ENCODE data around the gene STAT1.

STAT1 gene

DNA sequence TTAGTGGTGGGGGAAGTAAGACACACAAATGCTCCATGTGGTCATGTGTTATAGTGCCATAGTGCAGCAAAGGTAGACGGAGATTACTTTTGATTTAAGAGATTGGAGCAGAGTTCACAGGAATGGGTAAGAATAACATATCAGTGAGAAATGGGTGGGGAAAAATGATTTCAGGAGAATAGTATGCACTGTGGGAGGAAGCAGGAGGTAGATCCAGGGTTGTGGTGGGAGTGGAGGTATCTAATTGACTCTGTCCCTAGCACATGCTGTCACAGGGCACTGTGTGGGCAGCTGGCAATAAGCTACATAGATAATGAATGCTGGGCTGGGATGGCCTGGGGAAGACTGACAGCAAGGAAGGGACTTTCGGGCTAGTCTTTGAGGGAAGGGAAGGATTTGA, 65.3 kb downstream of the STAT1 start:
- no peak for DNase-seq

DNA sequence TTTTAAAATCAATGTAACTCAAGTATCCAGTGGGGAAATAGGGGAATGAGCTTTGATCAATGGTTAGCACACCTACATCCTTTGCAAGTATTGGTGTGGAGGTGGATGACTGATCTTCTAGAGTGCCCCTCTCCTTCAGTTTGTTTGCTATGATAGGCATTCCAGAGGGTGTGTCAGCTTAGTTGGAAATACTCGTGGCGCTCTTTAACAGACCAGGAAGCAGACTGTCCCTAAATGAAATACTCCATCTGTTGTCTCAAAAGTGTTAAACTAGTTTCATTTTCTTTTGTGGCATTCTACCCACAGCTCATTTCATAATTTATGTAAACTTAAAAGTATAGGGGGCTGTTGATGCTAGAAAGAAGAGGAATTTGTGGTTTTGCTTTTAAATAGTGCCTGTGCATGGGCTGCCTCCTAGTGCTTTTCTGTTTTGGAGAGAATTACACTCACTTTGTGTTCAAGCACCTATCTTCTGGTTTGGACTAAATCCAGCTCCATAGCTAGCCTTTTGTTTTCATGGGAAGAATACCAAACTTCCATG, 66.2 kb downstream of the STAT1 start:
- DNase-seq = peak; percentile 25

GRCh38 chr2:190947141-190947540, 66.8 kb downstream of the STAT1 start:
- DNase-seq = no peak

- no peak for DNase-seq
Measured at GRCh38 chr2:190943706-190944105, 70.3 kb downstream of the STAT1 start.

- DNase-seq = no peak
Measured at GRCh38 chr2:190942697-190943096, 71.3 kb downstream of the STAT1 start.

- no peak for DNase-seq
Measured at GRCh38 chr2:190941571-190941970, 72.4 kb downstream of the STAT1 start.

DNA sequence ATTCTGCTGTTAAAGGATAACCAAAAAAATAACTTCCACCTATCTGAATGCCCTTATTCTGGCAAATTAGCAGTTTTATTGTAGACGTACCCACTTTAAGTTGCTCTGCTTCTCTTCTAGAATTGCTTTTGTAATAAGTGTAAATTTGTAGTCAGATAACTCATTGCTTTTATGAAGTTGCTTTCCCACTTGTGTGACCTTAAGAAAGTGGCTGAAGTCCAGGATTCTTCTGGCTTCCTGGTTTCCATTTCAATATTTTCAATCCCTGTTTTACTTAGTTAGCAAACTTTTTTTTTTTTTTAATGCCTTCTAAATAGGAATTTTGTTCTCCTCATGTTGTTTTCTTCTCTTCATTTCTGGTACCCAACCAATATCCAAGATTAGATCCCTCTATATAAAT, 73.5 kb downstream of the STAT1 start:
- DNase-seq = no peak

DNA sequence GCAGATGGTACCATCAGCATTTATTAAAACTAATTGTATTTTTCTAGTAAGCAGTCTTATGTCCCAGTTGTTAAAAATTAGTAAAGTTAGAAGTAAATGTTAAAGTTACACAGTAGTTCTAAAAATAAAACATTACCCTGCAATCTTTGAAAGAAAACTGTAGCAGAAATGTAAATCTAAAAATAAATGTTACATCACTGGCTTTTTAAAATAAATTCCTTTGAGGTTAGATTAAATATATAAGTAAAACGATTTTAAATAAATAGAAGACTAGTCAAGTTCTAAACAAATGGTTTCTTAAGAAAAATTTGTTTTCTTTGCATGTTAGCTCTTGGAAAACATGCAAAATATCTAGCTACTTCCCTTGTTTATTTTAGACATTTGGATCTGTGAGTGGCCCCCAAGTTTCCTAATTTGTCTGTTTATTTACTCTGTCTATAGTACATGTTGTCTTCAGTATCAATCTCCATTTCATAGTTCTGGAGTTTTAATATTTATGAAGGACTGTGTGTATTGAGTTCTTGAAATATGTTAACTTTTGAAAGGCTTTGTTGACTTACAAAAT, 75.1 kb downstream of the STAT1 start:
- no peak for DNase-seq

GRCh38 chr2:190935054-190935453, 78.9 kb downstream of the STAT1 start:
- no peak for DNase-seq

GRCh38 chr2:190933361-190933760, 80.6 kb downstream of the STAT1 start:
- DNase-seq = no peak

- no peak for DNase-seq
Measured at GRCh38 chr2:190932514-190932913, 81.5 kb downstream of the STAT1 start.

DNA sequence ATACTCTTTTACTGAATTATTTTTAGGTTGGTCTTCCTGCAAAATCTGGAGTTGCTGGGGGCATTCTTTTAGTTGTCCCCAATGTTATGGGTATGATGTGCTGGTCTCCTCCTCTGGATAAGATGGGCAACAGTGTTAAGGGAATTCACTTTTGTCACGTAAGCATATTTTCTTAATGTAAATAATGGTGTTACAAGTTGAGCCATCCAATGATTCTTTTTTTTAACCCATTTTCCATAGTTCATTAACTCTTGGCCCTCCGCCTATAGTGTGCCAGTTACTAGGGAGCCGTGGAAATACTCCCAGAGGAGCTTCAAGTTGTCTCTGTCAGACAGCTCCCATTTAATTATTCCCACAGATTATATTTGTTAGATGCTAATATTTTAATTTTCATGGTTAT, 83.6 kb downstream of the STAT1 start:
- DNase-seq = no peak

DNA sequence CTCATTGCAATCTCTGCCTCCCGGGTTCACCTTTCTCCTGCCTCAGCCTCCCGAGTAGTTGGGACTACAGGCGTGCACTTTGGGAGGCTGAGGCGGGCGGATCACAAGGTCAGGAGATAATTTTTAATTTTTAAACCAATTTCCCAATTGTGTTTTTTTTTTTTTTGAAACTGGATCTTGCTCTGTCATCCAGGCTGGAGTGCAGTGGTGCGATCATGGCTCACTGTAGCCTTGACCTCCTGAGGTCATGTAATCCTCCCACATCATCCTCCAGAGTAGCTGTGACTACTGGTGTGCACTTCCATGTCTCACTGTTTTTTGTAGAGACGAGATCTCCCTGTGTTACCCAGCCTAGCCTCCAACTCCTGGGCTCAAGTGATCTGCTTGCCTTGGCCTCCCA, 84.1 kb downstream of the STAT1 start:
- DNase-seq = no peak

- DNase-seq = no peak
Measured at GRCh38 chr2:190927301-190927700, 86.7 kb downstream of the STAT1 start.

DNA sequence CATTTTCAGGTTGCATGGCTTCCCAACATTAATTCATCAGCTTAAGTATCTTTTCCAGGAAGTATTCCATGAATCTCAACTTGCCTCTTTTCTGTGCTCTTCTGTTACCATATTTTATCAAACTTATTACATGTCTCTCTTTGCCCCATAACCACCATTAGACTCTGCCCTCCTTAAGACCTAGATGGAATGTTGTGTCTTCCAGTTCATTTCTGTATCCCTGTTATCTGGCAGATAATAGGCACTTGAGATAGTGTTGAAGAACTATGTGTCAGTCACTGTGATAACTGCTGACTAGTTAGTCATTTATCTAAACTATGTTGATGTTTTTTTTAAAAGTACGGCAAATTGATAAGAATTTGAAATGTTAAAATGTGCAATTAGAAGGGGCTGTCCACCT, 91.6 kb downstream of the STAT1 start:
- no peak for DNase-seq

DNA sequence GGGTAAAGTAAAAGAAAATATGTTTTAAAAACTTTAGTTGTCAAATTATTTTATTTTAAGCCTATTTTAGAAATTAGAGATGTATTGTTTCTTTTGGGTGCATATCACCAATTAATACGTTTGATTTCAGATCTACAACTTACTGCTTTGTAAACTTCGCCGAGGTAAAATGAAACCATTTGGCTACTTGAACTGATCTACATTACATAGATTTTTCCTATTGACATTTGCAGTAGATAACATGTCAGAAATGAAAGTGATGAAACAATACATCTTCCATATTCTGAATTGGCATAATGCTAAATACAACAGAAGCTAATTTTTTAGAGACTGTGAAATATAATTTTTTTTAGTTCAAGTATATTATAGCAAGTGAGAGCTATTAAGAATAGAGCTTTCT, 93.9 kb downstream of the STAT1 start:
- DNase-seq = no peak
